CD14-positive monocyte (primary cell): ENCODE results near the gene UTP25. TPM values are rescaled to one million over a fixed set of nuclear protein-coding genes. Genes with fewer than 3 reads are reported as not detected.

ENCODE experiments used
- DNase-seq, 3 donors: peaks; one replicate each; pipeline ENCODE4 v3.0.0-alpha.2; 2011 to 2022
- H2AFZ ChIP-seq: 2 replicates; pipeline ENCODE4 v1.6.0; 2012; ENCODE audit warnings: mild to moderate bottlenecking, low read depth, low read length, inconsistent platforms; ENCODE audit not compliant: insufficient read depth, poor library complexity, severe bottlenecking
- H3K27ac ChIP-seq, 2 donors: 1 replicate in 1 of 2; 2 replicates in 1 of 2; pipeline ENCODE4 v1.5.1; 2012 to 2013; ENCODE audit warnings: low read length in 2 of 2, control low read depth in 1 of 2, inconsistent platforms in 1 of 2, low read depth in 1 of 2, mild to moderate bottlenecking in 1 of 2
- H3K27me3 ChIP-seq, 2 donors: one replicate each; pipeline versions ENCODE4 v1.6.0 to v1.6.1; 2011 to 2013; ENCODE audit warnings: low read length in 2 of 2; ENCODE audit not compliant: control insufficient read depth in 2 of 2, insufficient read depth in 2 of 2
- H3K36me3 ChIP-seq, 2 donors: replicated peaks in 1 of 2; 1 replicate in 1 of 2; 2 replicates in 1 of 2; pipeline versions ENCODE4 v1.5.1 to v1.6.1; 2012 to 2013; ENCODE audit warnings: low read length in 2 of 2, control low read depth in 1 of 2, inconsistent platforms in 1 of 2, mild to moderate bottlenecking in 1 of 2; ENCODE audit not compliant: insufficient read depth in 2 of 2, control insufficient read depth in 1 of 2
- H3K4me1 ChIP-seq, 2 donors: 1 replicate in 1 of 2; 2 replicates in 1 of 2; pipeline versions ENCODE4 v1.5.1 to v1.6.1; 2012 to 2013; ENCODE audit warnings: low read length in 2 of 2, control low read depth in 1 of 2, inconsistent platforms in 1 of 2, mild to moderate bottlenecking in 1 of 2, moderate library complexity in 1 of 2; ENCODE audit not compliant: insufficient read depth in 2 of 2, control insufficient read depth in 1 of 2
- H3K4me2 ChIP-seq: replicated peaks from 2 replicates; pipeline ENCODE3; 2012; ENCODE audit warnings: low read length, moderate library complexity, mild to moderate bottlenecking; ENCODE audit not compliant: poor library complexity, severe bottlenecking; ENCODE audit errors: extremely low read depth
- H3K4me3 ChIP-seq, 3 experiments: fragments of 200-600 bp in 1 of 3; sonication (generic) in 1 of 3; replicated peaks in 1 of 3; 1 replicate in 2 of 3; 2 replicates in 1 of 3; pipeline ENCODE4 v1.5.1; 2011 to 2013; ENCODE audit warnings: low read length in 3 of 3, mild to moderate bottlenecking in 3 of 3, control low read depth in 2 of 3, low read depth in 2 of 3, inconsistent platforms in 1 of 3, moderate library complexity in 1 of 3
- H3K79me2 ChIP-seq: 2 replicates; pipeline ENCODE4 v1.6.0; 2012; ENCODE audit warnings: mild to moderate bottlenecking, control low read depth, inconsistent platforms, low read length, moderate library complexity; ENCODE audit not compliant: insufficient read depth
- H3K9ac ChIP-seq: 2 replicates; pipeline ENCODE4 v1.6.0; 2017; ENCODE audit warnings: low read length, mild to moderate bottlenecking; ENCODE audit not compliant: insufficient read depth, poor library complexity, severe bottlenecking
- H3K9me3 ChIP-seq, 2 donors: replicated peaks in 1 of 2; 1 replicate in 1 of 2; 2 replicates in 1 of 2; pipeline versions ENCODE4 v1.5.1 to v1.6.1; 2012 to 2013; ENCODE audit warnings: low read length in 2 of 2, control low read depth in 1 of 2; ENCODE audit not compliant: control insufficient read depth in 1 of 2, insufficient read depth in 1 of 2
- H4K20me1 ChIP-seq: 2 replicates; pipeline ENCODE4 v1.6.0; 2012; ENCODE audit warnings: mild to moderate bottlenecking, low read length, control low read depth, moderate library complexity; ENCODE audit not compliant: insufficient read depth
- H3K27ac Mint-ChIP-seq, 7 donors: one replicate each; pipeline ENCODE4 v1.8.0; 2020; ENCODE audit warnings: mild to moderate bottlenecking in 7 of 7, mixed read lengths in 7 of 7, moderate library complexity in 6 of 7, inconsistent platforms in 2 of 7
- H3K27me3 Mint-ChIP-seq, 3 donors: one replicate each; pipeline ENCODE4 v1.8.0; 2021 to 2022; ENCODE audit warnings: low read depth in 3 of 3, mild to moderate bottlenecking in 3 of 3, mixed read lengths in 3 of 3, moderate library complexity in 3 of 3, inconsistent platforms in 1 of 3
- H3K36me3 Mint-ChIP-seq, 2 donors: one replicate each; pipeline ENCODE4 v1.8.0; 2020; ENCODE audit warnings: mixed read lengths in 2 of 2, inconsistent platforms in 1 of 2, mild to moderate bottlenecking in 1 of 2
- H3K4me1 Mint-ChIP-seq: one replicate; pipeline ENCODE4 v1.8.0; 2020; ENCODE audit warnings: mild to moderate bottlenecking, mixed read lengths
- H3K4me3 Mint-ChIP-seq, 2 donors: one replicate each; pipeline ENCODE4 v1.8.0; 2020; ENCODE audit warnings: mild to moderate bottlenecking in 2 of 2, mixed read lengths in 2 of 2, moderate library complexity in 1 of 2
- H3K9me3 Mint-ChIP-seq, 7 donors: one replicate each; pipeline ENCODE4 v1.8.0; 2020 to 2022; ENCODE audit warnings: mixed read lengths in 7 of 7, mild to moderate bottlenecking in 6 of 7, moderate library complexity in 6 of 7, inconsistent platforms in 2 of 7
- CTCF ChIP-seq: fragments of 200-600 bp; IDR thresholded peaks from one replicate; pipeline ENCODE4 v1.8.0; 2022; ENCODE audit warnings: antibody characterized with exemption, mild to moderate bottlenecking
- WGBS: methylation state at CpG from one replicate; pipeline ENCODE4 v1.1.5; 2013; ENCODE audit warnings: missing lambda C conversion rate; ENCODE audit not compliant: insufficient coverage; 5-methylcytosine and 5-hydroxymethylcytosine counted together
- intact Hi-C, 2 donors: fragments of 100-400 bp; cut with micrococcal nuclease; formaldehyde crosslinking; loops; one replicate each; pipeline versions ENCODE4 v1.15.0 to v1.15.1; 2023
- polyA plus RNA-seq, 3 donors: library from polyadenylated mRNA; depleted of rRNA in 1 of 3; unstranded in 2 of 3; stranded (reverse) in 1 of 3; fragments of 300-500 nt in 2 of 3; fragments of >200 nt in 1 of 3; fragmentation: Illumina TruSeq in 2 of 3; gene quantifications; 1 replicate in 2 of 3; 2 replicates in 1 of 3; pipeline ENCODE4 v1.2.3, GENCODE V29; 2012 to 2021

Gene UTP25
- polyA plus RNA-seq, 3 donors, result 0.98 to 1.4 (median 1.1) TPM

DNA sequence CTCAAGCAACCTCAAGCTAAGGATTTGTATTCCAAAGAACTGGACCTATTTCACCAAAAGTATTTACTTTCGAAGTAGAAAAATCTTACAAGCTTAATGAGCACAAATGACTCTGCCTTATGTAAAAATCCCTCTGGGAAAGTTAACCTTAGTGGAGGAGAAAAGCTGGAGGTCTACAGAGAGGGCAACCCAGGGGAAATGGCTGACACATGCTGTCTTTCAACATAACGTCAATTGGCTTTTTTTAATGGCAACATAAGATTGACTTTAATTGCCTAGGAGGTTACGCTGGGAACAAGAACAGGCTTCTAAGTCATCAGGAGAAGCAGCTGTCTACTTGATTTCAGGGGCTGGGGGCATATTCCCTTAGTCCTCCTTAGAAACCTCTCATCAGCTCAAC lies 52.3 kb downstream of the UTP25 start:
- H3K27ac ChIP-seq, result no peak overlapping the region
- 100% methylated on average over 1 of the region's 3 CpGs for WGBS
- H3K36me3 ChIP-seq, result no peaks in the 10 kb centered on the region
- intact Hi-C loops, result no loop called here
- H4K20me1 ChIP-seq, result no peaks in the 10 kb centered on the region
- no peaks in the 10 kb centered on the region for H3K4me1 ChIP-seq
- TF ChIP-seq CTCF, result no peak
- H3K9me3 ChIP-seq, result no peaks in the 10 kb centered on the region
- H2AFZ ChIP-seq, result no peak overlapping the region
- H3K9ac ChIP-seq, result no peak overlapping the region
- H3K4me3 ChIP-seq, result no peak overlapping the region
- Mint-ChIP-seq H3K27ac (no peak overlapping the region), H3K4me3 (no peak overlapping the region), H3K9me3 (peaks cover 0 to 2% (median 0%) of the 10 kb centered on the region in 7 donors), H3K27me3 (peaks cover 1 to 7% (median 6%) of the 10 kb centered on the region in 3 donors), H3K36me3 (no peaks in the 10 kb centered on the region), H3K4me1 (no peaks in the 10 kb centered on the region)
- DNase-seq, result no peak
- H3K4me2 ChIP-seq, result no peak overlapping the region
- no peaks in the 10 kb centered on the region for H3K27me3 ChIP-seq
- no peaks in the 10 kb centered on the region for H3K79me2 ChIP-seq

DNA sequence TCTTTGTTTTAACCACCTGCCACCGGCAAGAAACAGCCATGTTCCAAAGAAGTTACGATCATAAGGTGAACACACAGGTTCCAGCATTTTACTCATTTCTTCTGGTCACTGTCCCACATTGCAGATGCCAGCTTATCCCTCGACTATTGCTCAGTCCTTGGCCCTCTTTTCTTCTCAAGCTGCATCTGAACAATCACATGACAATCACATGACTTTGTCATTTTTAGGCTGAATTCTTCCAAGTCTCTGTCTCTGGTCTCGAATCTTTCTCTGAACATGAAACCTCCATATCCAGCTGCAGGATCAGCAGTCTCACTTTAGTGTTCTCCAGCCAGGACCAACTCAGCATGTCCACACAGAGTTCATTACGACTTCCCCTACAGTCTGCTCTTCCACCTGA lies 53.8 kb downstream of the UTP25 start:
- WGBS, result 91% methylated on average over 5 of the region's 5 CpGs
- H3K27me3 Mint-ChIP-seq, result peaks cover 1 to 9% (median 7%) of the 10 kb centered on the region in 3 donors
- H3K27ac ChIP-seq, result no peak overlapping the region
- no peak overlapping the region for H3K4me3 Mint-ChIP-seq
- no peaks in the 10 kb centered on the region for H3K4me1 Mint-ChIP-seq
- H3K27ac Mint-ChIP-seq, result no peak overlapping the region
- no peaks in the 10 kb centered on the region for H3K36me3 Mint-ChIP-seq
- DNase-seq, result no peak
- no peaks in the 10 kb centered on the region for H3K27me3 ChIP-seq
- H4K20me1 ChIP-seq, result no peaks in the 10 kb centered on the region
- intact Hi-C loops, result no loop called here
- no peaks in the 10 kb centered on the region for H3K36me3 ChIP-seq
- H3K9me3 ChIP-seq, result no peaks in the 10 kb centered on the region
- H3K4me1 ChIP-seq, result no peaks in the 10 kb centered on the region
- H3K4me2 ChIP-seq, result no peak overlapping the region
- no peak for TF ChIP-seq CTCF
- H3K79me2 ChIP-seq, result no peaks in the 10 kb centered on the region
- no peak overlapping the region for H3K4me3 ChIP-seq
- peaks cover 0 to 2% (median 0%) of the 10 kb centered on the region in 7 donors for H3K9me3 Mint-ChIP-seq
- no peak overlapping the region for H3K9ac ChIP-seq
- H2AFZ ChIP-seq, result no peak overlapping the region
